MM.1S (cell line): ENCODE results near the gene BRF1.

Experiments
- EZH2 ChIP-seq: fragments of 300-600 bp; sonication (generic); optimal IDR thresholded peaks from 2 replicates; pipeline ENCODE3; 2017; ENCODE audit warnings: low read depth, mild to moderate bottlenecking, antibody characterized with exemption, low read length, mixed read lengths
- EZH2phosphoT487 ChIP-seq: fragments of 300-600 bp; sonication (generic); IDR thresholded peaks from 2 replicates; pipeline ENCODE4 v1.6.1; 2018; ENCODE audit warnings: antibody characterized with exemption, low read length
- TF ChIP-seq, protein P1 (sequence below): fragments of 300-600 bp; sonication (generic); IDR thresholded peaks from 2 replicates; pipeline ENCODE4 v1.5.1; 2016; ENCODE audit warnings: antibody characterized with exemption, low read length, mixed read lengths

DNA sequence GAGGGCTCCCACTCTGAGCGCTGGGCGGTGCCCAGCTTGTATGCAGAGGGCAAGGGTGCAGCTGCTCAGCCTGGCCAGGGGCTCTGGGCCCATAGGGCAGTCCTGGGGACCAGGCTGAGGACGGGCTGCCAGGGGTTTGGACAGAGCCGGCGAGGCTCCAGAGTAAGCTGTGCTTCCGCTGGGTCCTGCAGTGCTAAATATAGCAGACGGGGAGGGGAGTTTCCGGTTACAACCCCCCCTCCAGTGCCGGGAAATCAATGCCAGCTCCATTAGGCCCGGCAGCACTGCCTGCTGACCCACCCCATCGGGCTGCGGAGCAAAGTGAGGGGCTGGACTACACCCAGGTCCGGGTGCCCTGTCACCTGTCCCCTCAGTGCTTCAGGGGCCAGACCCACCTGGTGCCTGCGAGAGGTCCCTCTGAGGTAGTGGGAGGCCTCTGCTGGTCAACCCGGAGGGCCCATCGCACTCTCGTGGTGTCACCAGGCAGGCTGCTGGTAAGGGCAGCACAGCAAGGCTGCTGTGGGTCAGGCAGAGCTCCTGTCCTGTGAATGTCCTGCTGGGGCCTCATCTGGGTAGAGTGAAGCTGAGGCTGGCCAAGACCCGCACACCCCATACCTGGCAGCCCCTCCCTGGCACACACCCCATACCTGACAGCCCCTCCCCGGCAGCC, 129.7 kb downstream of the BRF1 start:
- TF ChIP-seq EZH2phosphoT487 (no peak), EZH2 (no peak)
- TF ChIP-seq, protein P1, sequence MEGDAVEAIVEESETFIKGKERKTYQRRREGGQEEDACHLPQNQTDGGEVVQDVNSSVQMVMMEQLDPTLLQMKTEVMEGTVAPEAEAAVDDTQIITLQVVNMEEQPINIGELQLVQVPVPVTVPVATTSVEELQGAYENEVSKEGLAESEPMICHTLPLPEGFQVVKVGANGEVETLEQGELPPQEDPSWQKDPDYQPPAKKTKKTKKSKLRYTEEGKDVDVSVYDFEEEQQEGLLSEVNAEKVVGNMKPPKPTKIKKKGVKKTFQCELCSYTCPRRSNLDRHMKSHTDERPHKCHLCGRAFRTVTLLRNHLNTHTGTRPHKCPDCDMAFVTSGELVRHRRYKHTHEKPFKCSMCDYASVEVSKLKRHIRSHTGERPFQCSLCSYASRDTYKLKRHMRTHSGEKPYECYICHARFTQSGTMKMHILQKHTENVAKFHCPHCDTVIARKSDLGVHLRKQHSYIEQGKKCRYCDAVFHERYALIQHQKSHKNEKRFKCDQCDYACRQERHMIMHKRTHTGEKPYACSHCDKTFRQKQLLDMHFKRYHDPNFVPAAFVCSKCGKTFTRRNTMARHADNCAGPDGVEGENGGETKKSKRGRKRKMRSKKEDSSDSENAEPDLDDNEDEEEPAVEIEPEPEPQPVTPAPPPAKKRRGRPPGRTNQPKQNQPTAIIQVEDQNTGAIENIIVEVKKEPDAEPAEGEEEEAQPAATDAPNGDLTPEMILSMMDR, result no peak
